HCT116 (cell line): Measurements from ENCODE around the gene FIBP. TPM values are rescaled to one million over a fixed set of nuclear protein-coding genes. Genes with fewer than 3 reads are reported as not detected.
A peak's percentile ranks its signal among the peaks of the same experiment; 100 is the strongest.

Source experiments
- ATAC-seq: fragments of 200-7000 bp; cut with Tn5 transposase; 2 replicates; pipeline ENCODE4 v1.9.1; 2020; ENCODE audit warnings: mild to moderate bottlenecking, moderate library complexity
- BruUV-seq: library from RNA; stranded (reverse); fragments of 400-500 nt; replicated peaks from 2 replicates; lab custom pipeline; 2021; lab: Mats Ljungman, UMichigan
- CTCF ChIA-PET: fragments of 300-600 bp; sonication (Branson Sonifier 250); formaldehyde crosslinking; loops from one replicate; lab custom pipeline; 2021; ENCODE audit warnings: antibody characterized with exemption; lab: Charles Lee
- POLR2A ChIA-PET: fragments of 300-600, 350-600 bp; sonication (Branson Sonifier 250); formaldehyde crosslinking; loops from one replicate; lab custom pipeline; 2021; ENCODE audit warnings: antibody characterized with exemption; lab: Charles Lee
- RAD21 ChIA-PET, 2 experiments: fragments of 300-600 bp; sonication (Branson Sonifier 250); formaldehyde crosslinking; loops; one replicate each; lab custom pipeline; 2023; ENCODE audit warnings: low total read pairs in 2 of 2; ENCODE audit not compliant: uncharacterized antibody in 2 of 2, unreplicated experiment in 2 of 2, low non-redundant PET in 1 of 2; lab: Charles Lee
- DNase-seq: peaks from one replicate; pipeline ENCODE4 v3.0.0-alpha.2; 2010; ENCODE audit warnings: low read depth, low spot score
- H2AFZ ChIP-seq: fragments of 200-600 bp; shearing (Covaris generic), sonication (generic); 2 replicates; pipeline ENCODE4 v1.6.1; 2017; ENCODE audit warnings: low read depth, mixed run types, mixed read lengths, antibody characterized with exemption, low read length; ENCODE audit not compliant: poor library complexity, severe bottlenecking
- H3K27ac ChIP-seq: 2 replicates; pipeline ENCODE4 v1.5.1; 2012; ENCODE audit warnings: low read depth, low read length
- H3K27me3 ChIP-seq: fragments of 200-600 bp; sonication (generic); 2 replicates; pipeline ENCODE4 v1.6.1; 2016; ENCODE audit warnings: mixed run types, low read length, mixed read lengths; ENCODE audit not compliant: insufficient read depth
- H3K36me3 ChIP-seq, 2 experiments: fragments of 200-500 bp in 1 of 2; fragments of 200-600 bp in 1 of 2; sonication (Bioruptor generic) in 1 of 2; sonication (generic) in 1 of 2; 2 replicates each; pipeline versions ENCODE4 v1.5.1 to v1.6.1; 2014 to 2016; ENCODE audit warnings: low read length in 2 of 2, inconsistent platforms in 1 of 2, mixed read lengths in 1 of 2, mixed run types in 1 of 2; ENCODE audit not compliant: insufficient read depth in 2 of 2, control insufficient read depth in 1 of 2
- H3K4me1 ChIP-seq, 2 experiments: fragments of 200-600 bp in 1 of 2; sonication (generic) in 1 of 2; 2 replicates each; pipeline versions ENCODE4 v1.5.1 to v1.6.1; 2012 to 2017; ENCODE audit warnings: low read length in 2 of 2, inconsistent platforms in 1 of 2, mild to moderate bottlenecking in 1 of 2, mixed read lengths in 1 of 2, mixed run types in 1 of 2, moderate library complexity in 1 of 2; ENCODE audit not compliant: insufficient read depth in 2 of 2, control insufficient read depth in 1 of 2
- H3K4me2 ChIP-seq: fragments of 200-600 bp; sonication (generic); 2 replicates; pipeline ENCODE4 v1.6.1; 2017; ENCODE audit warnings: mixed run types, low read length, mixed read lengths
- H3K4me3 ChIP-seq, 2 experiments: fragments of 200-600 bp in 1 of 2; sonication (generic) in 1 of 2; replicated peaks in 1 of 2; 2 replicates each; pipeline ENCODE4 v1.5.1; 2011 to 2016; ENCODE audit warnings: low read length in 2 of 2, control low read depth in 1 of 2, low read depth in 1 of 2, mild to moderate bottlenecking in 1 of 2, mixed read lengths in 1 of 2, mixed run types in 1 of 2
- H3K79me2 ChIP-seq: fragments of 200-600 bp; sonication (generic); 2 replicates; pipeline ENCODE4 v1.6.1; 2017; ENCODE audit warnings: mild to moderate bottlenecking, mixed run types, low read length, moderate library complexity, mixed read lengths; ENCODE audit not compliant: insufficient read depth
- H3K9ac ChIP-seq: fragments of 200-600 bp; sonication (generic); 2 replicates; pipeline ENCODE4 v1.6.1; 2016; ENCODE audit warnings: low read length, mixed read lengths
- H3K9me2 ChIP-seq: fragments of 200-600 bp; sonication (generic), shearing (Covaris generic); 2 replicates; pipeline ENCODE4 v1.6.1; 2017; ENCODE audit warnings: mixed run types, mild to moderate bottlenecking, moderate library complexity; ENCODE audit not compliant: insufficient read depth
- H3K9me3 ChIP-seq, 2 experiments: fragments of 200-500 bp in 1 of 2; fragments of 200-600 bp in 1 of 2; sonication (Bioruptor generic) in 1 of 2; sonication (generic) in 1 of 2; 2 replicates each; pipeline ENCODE4 v1.6.1; 2014 to 2017; ENCODE audit warnings: low read length in 2 of 2, mixed read lengths in 2 of 2, inconsistent platforms in 1 of 2, low read depth in 1 of 2, mild to moderate bottlenecking in 1 of 2, mixed run types in 1 of 2, moderate library complexity in 1 of 2; ENCODE audit not compliant: control insufficient read depth in 1 of 2, insufficient read depth in 1 of 2
- H4K20me1 ChIP-seq: fragments of 200-600 bp; sonication (generic), shearing (Covaris generic); 2 replicates; pipeline ENCODE4 v1.6.1; 2017; ENCODE audit warnings: mixed run types, mild to moderate bottlenecking, moderate library complexity; ENCODE audit not compliant: insufficient read depth
- CBX3 ChIP-seq: IDR thresholded peaks from 2 replicates; pipeline ENCODE4 v1.6.1; 2012; ENCODE audit warnings: low read depth
- CTCF ChIP-seq, 3 experiments: fragments of 200-600 bp in 1 of 3; sonication (generic) in 1 of 3; IDR thresholded peaks in 2 of 3; conservative IDR thresholded peaks in 1 of 3; 2 replicates each; pipeline ENCODE4 v1.5.1; 2012 to 2017; ENCODE audit warnings: low read depth in 2 of 3, low read length in 2 of 3, antibody characterized with exemption in 1 of 3, borderline replicate concordance in 1 of 3, control low read depth in 1 of 3, mild to moderate bottlenecking in 1 of 3, mixed read lengths in 1 of 3, mixed run types in 1 of 3, moderate library complexity in 1 of 3; ENCODE audit not compliant: insufficient read depth in 1 of 3
- EGR1 ChIP-seq: IDR thresholded peaks from 2 replicates; pipeline ENCODE4 v1.6.1; 2012; ENCODE audit warnings: low read depth
- ELF1 ChIP-seq: IDR thresholded peaks from 2 replicates; pipeline ENCODE4 v1.6.1; 2012; ENCODE audit warnings: low read depth, borderline replicate concordance
- EZH2 ChIP-seq: fragments of 200-600 bp; sonication (generic); IDR thresholded peaks from 2 replicates; pipeline ENCODE4 v1.6.1; 2017; ENCODE audit warnings: antibody characterized with exemption, mixed run types
- EZH2phosphoT487 ChIP-seq: fragments of 200-600 bp; IDR thresholded peaks from 2 replicates; pipeline ENCODE4 v1.6.1; 2018; ENCODE audit warnings: antibody characterized with exemption, borderline replicate concordance
- FOSL1 ChIP-seq: IDR thresholded peaks from 2 replicates; pipeline ENCODE4 v1.6.1; 2012; ENCODE audit warnings: low read depth
- JUND ChIP-seq: IDR thresholded peaks from 2 replicates; pipeline ENCODE4 v1.6.1; 2012
- MAX ChIP-seq: IDR thresholded peaks from 2 replicates; pipeline ENCODE4 v1.6.1; 2012
- POLR2A ChIP-seq: IDR thresholded peaks from 2 replicates; pipeline ENCODE4 v1.7.0; 2011; ENCODE audit warnings: borderline replicate concordance; ENCODE audit not compliant: insufficient read depth, insufficient read length; ENCODE audit errors: extremely low read depth
- REST ChIP-seq: IDR thresholded peaks from 2 replicates; pipeline ENCODE4 v1.6.1; 2012; ENCODE audit warnings: low read depth
- TCF7L2 ChIP-seq: IDR thresholded peaks from 2 replicates; pipeline ENCODE4 v1.7.0; 2011; ENCODE audit warnings: borderline replicate concordance, inconsistent platforms; ENCODE audit not compliant: insufficient read depth, insufficient read length; ENCODE audit errors: extremely low read depth
- YY1 ChIP-seq: IDR thresholded peaks from 2 replicates; pipeline ENCODE4 v1.6.1; 2011; ENCODE audit warnings: low read length, low read depth, moderate library complexity, mild to moderate bottlenecking; ENCODE audit not compliant: insufficient replicate concordance; ENCODE audit errors: extremely low read depth
- intact Hi-C: fragments of 100-400 bp; cut with micrococcal nuclease; formaldehyde crosslinking; loops from 2 replicates; pipeline ENCODE4 v1.10.0; 2022
- total RNA-seq: library from RNA; stranded (reverse); gene quantifications from one replicate; pipeline ENCODE4 v1.2.1, GENCODE V29; 2021; ENCODE audit not compliant: unreplicated experiment
- TF ChIP-seq, protein P1 (sequence below): IDR thresholded peaks from 2 replicates; pipeline ENCODE4 v1.6.1; 2011; ENCODE audit warnings: mild to moderate bottlenecking, low read length, moderate library complexity; ENCODE audit not compliant: insufficient replicate concordance; ENCODE audit errors: extremely low read depth

FIBP gene
- total RNA-seq, 1 experiment from 2014 or later = 96.0 TPM

- Histone ChIP-seq H3K27me3 (no peaks in the 10 kb centered on the region), H3K9me2 (no peaks in the 10 kb centered on the region), H3K79me2 (peaks cover under 1% of the 10 kb centered on the region; the same call in 1 of the 2 replicates), H3K9me3 (no peaks in the 10 kb centered on the region), H3K4me2 (peak overlapping the region; percentile 54), H3K9ac (0 out of 2 replicates have a peak overlapping the region, but pooled peaks have one; percentile 22), H4K20me1 (no peaks in the 10 kb centered on the region), H2AFZ (no peak overlapping the region), H3K4me3 (no peak overlapping the region), H3K36me3 (no peaks in the 10 kb centered on the region), H3K4me1 (peaks cover 46 to 96% of the 10 kb centered on the region in 2 experiments), H3K27ac (no peak overlapping the region)
- ChIA-PET RAD21 (no interaction called here), POLR2A (interaction anchor here (1.8 to 10.9 kb wide), 4 partner anchors 9 to 16 kb away, joined by 6 to 124 read pairs (median 9); partner anchors contain the start of genes CCDC85B and FIBP), CTCF (interaction anchor here (1.0 to 1.1 kb wide), 2 partner anchors 15 to 22 kb away, joined by 3 to 4 read pairs; no protein-coding TSS in a partner anchor)
- ATAC-seq (no peak), DNase-seq (no peak)
- TF ChIP-seq, protein P1, sequence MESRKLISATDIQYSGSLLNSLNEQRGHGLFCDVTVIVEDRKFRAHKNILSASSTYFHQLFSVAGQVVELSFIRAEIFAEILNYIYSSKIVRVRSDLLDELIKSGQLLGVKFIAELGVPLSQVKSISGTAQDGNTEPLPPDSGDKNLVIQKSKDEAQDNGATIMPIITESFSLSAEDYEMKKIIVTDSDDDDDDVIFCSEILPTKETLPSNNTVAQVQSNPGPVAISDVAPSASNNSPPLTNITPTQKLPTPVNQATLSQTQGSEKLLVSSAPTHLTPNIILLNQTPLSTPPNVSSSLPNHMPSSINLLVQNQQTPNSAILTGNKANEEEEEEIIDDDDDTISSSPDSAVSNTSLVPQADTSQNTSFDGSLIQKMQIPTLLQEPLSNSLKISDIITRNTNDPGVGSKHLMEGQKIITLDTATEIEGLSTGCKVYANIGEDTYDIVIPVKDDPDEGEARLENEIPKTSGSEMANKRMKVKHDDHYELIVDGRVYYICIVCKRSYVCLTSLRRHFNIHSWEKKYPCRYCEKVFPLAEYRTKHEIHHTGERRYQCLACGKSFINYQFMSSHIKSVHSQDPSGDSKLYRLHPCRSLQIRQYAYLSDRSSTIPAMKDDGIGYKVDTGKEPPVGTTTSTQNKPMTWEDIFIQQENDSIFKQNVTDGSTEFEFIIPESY = no peak
- TF ChIP-seq CBX3 (no peak), EZH2phosphoT487 (no peak), POLR2A (no peak), JUND (no peak), EZH2 (no peak), REST (no peak), FOSL1 (no peak), TCF7L2 (no peak), MAX (no peak), YY1 (no peak), CTCF (IDR thresholded peaks at IDR 0.05 in 2 of 3, conservative IDR thresholded peaks at IDR 0.05 in 1 of 3; ENCODE audit: borderline replicate concordance in 1 of 3, insufficient read depth in 1 of 3, low read depth in 2 of 3, low read length in 2 of 3) (no peak), ELF1 (no peak), EGR1 (no peak)
- intact Hi-C loops = no loop called here
- BruUV-seq = no TSS peak
Observed at GRCh38 chr11:65906602-65907001, 18.3 kb upstream of the FIBP start.
